Lower lobe of right lung (tissue), 2 donors: ENCODE measurements around the gene DEFB121. TPM values are rescaled to one million over a fixed set of nuclear protein-coding genes. Genes with fewer than 3 reads are reported as not detected.
"Not testable (repeated sequence)": the region's sequence is repeated elsewhere in the genome, so short reads cannot be mapped to it uniquely, and the experiment has no call there.

Source experiments
- ATAC-seq, 2 donors: fragments of 200-7000 bp; cut with Tn5 transposase; one replicate each; pipeline ENCODE4 v1.9.1; 2020 to 2022; ENCODE audit warnings: mild to moderate bottlenecking in 2 of 2, moderate library complexity in 2 of 2
- DNase-seq: peaks from one replicate; pipeline ENCODE4 v3.0.0-alpha.2; 2020
- H3K27ac ChIP-seq: fragments of 200-600 bp; one replicate; pipeline ENCODE4 v1.8.0; 2022
- H3K27me3 ChIP-seq: fragments of 200-600 bp; one replicate; pipeline ENCODE4 v1.8.0; 2022; ENCODE audit warnings: low read depth
- H3K36me3 ChIP-seq: fragments of 200-600 bp; one replicate; pipeline ENCODE4 v1.8.0; 2022; ENCODE audit warnings: mild to moderate bottlenecking
- H3K4me1 ChIP-seq: fragments of 200-600 bp; one replicate; pipeline ENCODE4 v1.8.0; 2022
- H3K4me3 ChIP-seq: fragments of 200-600 bp; one replicate; pipeline ENCODE4 v1.8.0; 2022; ENCODE audit warnings: mild to moderate bottlenecking
- H3K9me3 ChIP-seq: fragments of 200-600 bp; one replicate; pipeline ENCODE4 v1.8.0; 2022
- CTCF ChIP-seq: fragments of 200-600 bp; IDR thresholded peaks from one replicate; pipeline ENCODE4 v1.8.0; 2022; ENCODE audit warnings: antibody characterized with exemption, mild to moderate bottlenecking
- intact Hi-C: fragments of 100-400 bp; cut with DNase I; formaldehyde crosslinking; loops from one replicate; pipeline ENCODE4 v1.11.0; 2022
- total RNA-seq: library from RNA; stranded (reverse); fragmentation: NEBNext Ultra II Directional; extraction: Animal tissue kit (Norgen Biotek cat#: 25700); gene quantifications from one replicate; pipeline ENCODE4 v1.2.1, GENCODE V29; 2021
- donor health status: DM: no; HTN: yes; CAD: no; lungs with severe emphysema.

DEFB121 gene
- total RNA-seq, 1 donor from 2014 or later: not detected

DNA sequence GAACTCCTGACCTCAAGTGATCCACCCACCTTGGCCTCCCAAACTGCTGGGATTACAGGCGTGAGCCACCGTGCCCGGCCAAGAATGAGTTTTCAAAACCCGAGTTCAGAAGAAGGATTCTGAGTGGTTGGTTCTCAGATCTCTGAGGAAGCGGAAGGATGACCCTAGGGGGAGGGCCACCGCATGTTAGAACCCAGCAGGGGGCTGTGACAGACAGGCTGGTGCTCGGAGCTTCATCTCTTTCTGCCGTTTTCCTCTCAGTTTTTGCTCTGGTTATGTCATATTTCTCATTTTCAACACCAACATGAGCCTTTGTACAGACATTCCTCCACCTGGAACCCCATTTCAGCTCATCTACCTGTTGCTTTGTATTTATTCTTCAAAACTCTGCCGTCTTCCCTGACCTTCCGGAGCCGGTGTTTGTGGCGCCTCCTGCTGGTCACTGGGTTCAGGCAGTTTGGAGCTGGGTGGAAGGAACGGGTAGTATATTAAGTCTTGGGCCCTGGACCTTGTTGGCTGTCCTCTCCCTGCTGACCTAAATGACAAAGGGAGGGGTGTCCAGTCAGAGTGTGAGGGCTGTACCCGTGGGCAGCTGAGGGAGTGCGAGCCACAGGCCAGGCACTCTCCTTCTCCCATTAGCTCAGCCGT, 34.1 kb upstream of the DEFB121 start, which contains the start of gene DEFB123:
Gene DEFB123, plus strand, starts transcription at position 621 of the 648 bp plus-strand sequence. CDS start 67 bp downstream, outside the sequence.
- DNase-seq: no peak
- no peak for TF ChIP-seq CTCF
- H3K4me3 ChIP-seq: no peak within 1 kb of the TSS
- no peak for ATAC-seq
- no peaks in the 10 kb centered on the region for H3K27me3 ChIP-seq
- H3K4me1 ChIP-seq: no peaks in the 10 kb centered on the region
- intact Hi-C loops: no loop called here
- no peaks in the 10 kb centered on the region for H3K36me3 ChIP-seq
- no peaks in the 10 kb centered on the region for H3K9me3 ChIP-seq
- no peak within 1 kb of the TSS for H3K27ac ChIP-seq

- H3K4me3 ChIP-seq: no peak overlapping the region
- intact Hi-C loops: no loop called here
- no peaks in the 10 kb centered on the region for H3K36me3 ChIP-seq
- DNase-seq: no peak
- no peak for TF ChIP-seq CTCF
- H3K27me3 ChIP-seq: no peaks in the 10 kb centered on the region
- ATAC-seq: no peak
- H3K27ac ChIP-seq: no peak overlapping the region
- H3K9me3 ChIP-seq: no peaks in the 10 kb centered on the region
- no peaks in the 10 kb centered on the region for H3K4me1 ChIP-seq
Observed at GRCh38 chr20:31430568-31431115, 24.6 kb upstream of the DEFB121 start.

DNA sequence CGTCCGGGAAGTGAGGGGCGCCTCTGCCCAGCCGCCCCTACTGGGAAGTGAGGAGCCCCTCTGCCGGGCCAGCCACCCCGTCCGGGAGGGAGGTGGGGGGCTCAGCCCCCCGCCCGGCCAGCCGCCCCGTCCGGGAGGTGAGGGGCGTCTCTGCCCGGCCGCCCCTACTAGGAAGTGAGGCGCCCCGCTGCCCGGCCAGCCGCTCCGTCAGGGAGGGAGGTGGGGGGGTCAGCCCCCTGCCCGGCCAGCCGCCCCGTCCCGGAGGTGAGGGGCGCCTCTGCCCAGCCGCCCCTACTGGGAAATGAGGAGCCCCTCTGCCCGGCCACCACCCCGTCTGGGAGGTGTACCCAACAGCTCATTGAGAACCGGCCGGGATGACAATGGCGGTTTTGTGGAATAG, 21.6 kb upstream of the DEFB121 start:
- H3K9me3 ChIP-seq, DNase-seq, intact Hi-C loops: not testable (repeated sequence)

DNA sequence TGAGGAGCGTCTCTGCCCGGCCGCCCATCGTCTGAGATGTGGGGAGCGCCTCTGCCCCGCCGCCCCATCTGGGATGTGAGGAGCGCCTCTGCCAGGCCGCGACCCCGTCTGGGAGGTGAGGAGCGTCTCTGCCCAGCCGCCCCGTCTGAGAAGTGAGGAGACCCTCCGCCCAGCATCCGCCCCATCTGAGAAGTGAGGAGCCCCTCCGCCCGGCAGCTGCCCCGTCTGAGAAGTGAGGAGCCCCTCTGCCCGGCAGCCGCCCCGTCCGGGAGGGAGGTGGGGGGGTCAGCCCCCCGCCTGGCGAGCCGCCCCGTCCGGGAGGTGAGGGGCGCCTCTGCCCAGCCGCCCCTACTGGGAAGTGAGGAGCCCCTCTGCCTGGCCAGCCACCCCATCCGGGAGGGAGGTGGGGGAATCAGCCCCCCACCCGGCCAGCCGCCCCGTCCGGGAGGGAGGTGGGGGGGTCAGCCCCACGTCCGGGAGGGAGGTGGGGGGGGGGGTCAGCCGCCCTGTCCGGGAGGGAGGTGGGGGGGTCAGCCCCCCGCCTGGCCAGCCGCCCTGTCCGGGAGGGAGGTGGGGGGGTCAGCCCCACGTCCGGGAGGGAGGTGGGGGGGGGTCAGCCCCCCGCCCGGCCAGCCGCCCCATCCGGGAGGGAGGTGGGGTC, 21.0 kb upstream of the DEFB121 start:
- H3K4me3 ChIP-seq, H3K27me3 ChIP-seq, H3K4me1 ChIP-seq, intact Hi-C loops, DNase-seq, ATAC-seq, H3K9me3 ChIP-seq, H3K27ac ChIP-seq, H3K36me3 ChIP-seq: not testable (repeated sequence)

More for the DNA sequence above, 21.6 kb upstream of the DEFB121 start:
- not testable (repeated sequence) for H3K36me3 ChIP-seq, H3K27ac ChIP-seq, H3K27me3 ChIP-seq, H3K4me3 ChIP-seq, ATAC-seq, H3K4me1 ChIP-seq

- intact Hi-C loops: no loop called here
- Histone ChIP-seq H3K9me3 (no peaks in the 10 kb centered on the region), H3K27ac (no peak overlapping the region), H3K36me3 (no peaks in the 10 kb centered on the region), H3K4me3 (no peak overlapping the region), H3K4me1 (no peaks in the 10 kb centered on the region), H3K27me3 (no peaks in the 10 kb centered on the region)
- DNase-seq: no peak
- no peak for TF ChIP-seq CTCF
- no peak for ATAC-seq
Observed at GRCh38 chr20:31425797-31426196, 19.8 kb upstream of the DEFB121 start.

DNA sequence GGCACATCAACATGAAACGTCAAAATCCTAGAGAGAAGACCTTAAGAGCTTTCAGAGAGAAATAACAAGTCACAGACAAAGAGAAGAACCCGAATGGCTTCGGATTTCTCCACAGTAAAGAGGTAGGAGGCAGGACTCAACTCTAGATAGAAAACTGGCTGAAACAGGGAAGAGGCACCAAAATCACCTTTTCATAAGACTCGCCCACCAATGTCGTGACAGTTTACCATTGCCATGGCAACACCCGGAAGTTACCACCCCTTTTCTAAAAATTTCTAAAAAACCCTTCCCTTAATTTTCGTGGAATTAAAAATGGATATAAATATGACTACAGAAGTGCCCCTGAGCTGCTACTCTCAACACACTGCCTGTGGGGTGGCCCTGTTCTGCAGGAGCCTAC, 12.3 kb upstream of the DEFB121 start:
- no peak overlapping the region for H3K27ac ChIP-seq
- ATAC-seq (no peak), DNase-seq (no peak)
- no peak for TF ChIP-seq CTCF
- intact Hi-C loops: no loop called here
- H3K4me3 ChIP-seq: no peak overlapping the region
- no peaks in the 10 kb centered on the region for H3K4me1 ChIP-seq
- H3K9me3 ChIP-seq: no peaks in the 10 kb centered on the region
- H3K27me3 ChIP-seq: no peaks in the 10 kb centered on the region
- no peaks in the 10 kb centered on the region for H3K36me3 ChIP-seq
